ENCODE measurements around the gene ZFYVE9.

DNA sequence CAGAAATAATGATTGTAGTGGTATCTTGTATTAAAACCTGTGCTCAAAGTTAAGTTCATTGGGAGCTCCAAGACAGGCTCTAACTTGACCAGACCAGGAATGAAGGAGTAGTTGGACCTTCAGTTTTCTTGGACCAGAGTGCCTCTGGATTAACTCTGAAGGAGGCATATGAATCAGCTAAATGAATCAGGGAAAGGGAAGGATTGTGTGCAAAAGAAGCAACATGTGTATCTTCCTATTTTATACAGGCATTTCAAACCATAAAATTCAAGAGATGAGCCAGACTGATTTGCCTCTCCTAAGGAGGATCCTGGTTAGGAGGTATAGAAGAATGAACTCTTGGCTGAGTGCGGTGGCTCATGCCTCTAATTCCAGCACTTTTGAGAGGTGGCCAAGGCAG, 152.7 kb downstream of the ZFYVE9 start:
- TF ChIP-seq, protein P1, sequence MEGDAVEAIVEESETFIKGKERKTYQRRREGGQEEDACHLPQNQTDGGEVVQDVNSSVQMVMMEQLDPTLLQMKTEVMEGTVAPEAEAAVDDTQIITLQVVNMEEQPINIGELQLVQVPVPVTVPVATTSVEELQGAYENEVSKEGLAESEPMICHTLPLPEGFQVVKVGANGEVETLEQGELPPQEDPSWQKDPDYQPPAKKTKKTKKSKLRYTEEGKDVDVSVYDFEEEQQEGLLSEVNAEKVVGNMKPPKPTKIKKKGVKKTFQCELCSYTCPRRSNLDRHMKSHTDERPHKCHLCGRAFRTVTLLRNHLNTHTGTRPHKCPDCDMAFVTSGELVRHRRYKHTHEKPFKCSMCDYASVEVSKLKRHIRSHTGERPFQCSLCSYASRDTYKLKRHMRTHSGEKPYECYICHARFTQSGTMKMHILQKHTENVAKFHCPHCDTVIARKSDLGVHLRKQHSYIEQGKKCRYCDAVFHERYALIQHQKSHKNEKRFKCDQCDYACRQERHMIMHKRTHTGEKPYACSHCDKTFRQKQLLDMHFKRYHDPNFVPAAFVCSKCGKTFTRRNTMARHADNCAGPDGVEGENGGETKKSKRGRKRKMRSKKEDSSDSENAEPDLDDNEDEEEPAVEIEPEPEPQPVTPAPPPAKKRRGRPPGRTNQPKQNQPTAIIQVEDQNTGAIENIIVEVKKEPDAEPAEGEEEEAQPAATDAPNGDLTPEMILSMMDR (conservative IDR thresholded peaks at IDR 0.05; ENCODE audit: low read length): no peak
- no peak for TF ChIP-seq EZH2phosphoT487 (IDR thresholded peaks at IDR 0.05; ENCODE audit: borderline replicate concordance)

All from Loucy (cell line).